Esophagus muscularis mucosa (tissue), 4 donors: ENCODE results near the gene TMEM141. TPM values are rescaled to one million over a fixed set of nuclear protein-coding genes. Genes with fewer than 3 reads are reported as not detected.
"Not testable (repeated sequence)": the region's sequence is repeated elsewhere in the genome, so short reads cannot be mapped to it uniquely, and the experiment has no call there.

Experiments
- DNase-seq: peaks from one replicate; pipeline ENCODE4 v3.0.0-alpha.2; 2017; ENCODE audit errors: extremely low spot score
- H3K27ac ChIP-seq, 4 donors: fragments of 200-600 bp; sonication (generic); replicated peaks in 1 of 4; 1 replicate in 3 of 4; 2 replicates in 1 of 4; pipeline ENCODE4 v1.5.1; 2016 to 2019; ENCODE audit warnings: mild to moderate bottlenecking in 1 of 4
- H3K27me3 ChIP-seq, 4 donors: fragments of 200-600 bp; sonication (generic); one replicate each; pipeline versions ENCODE4 v1.5.1 to v1.6.0; 2016 to 2019
- H3K36me3 ChIP-seq, 4 donors: fragments of 200-600 bp; sonication (generic); one replicate each; pipeline ENCODE4 v1.5.1; 2016 to 2019
- H3K4me1 ChIP-seq, 4 donors: fragments of 200-600 bp; sonication (generic); one replicate each; pipeline ENCODE4 v1.5.1; 2016 to 2019
- H3K4me3 ChIP-seq, 4 donors: fragments of 200-600 bp; sonication (generic); 1 replicate in 2 of 4; 2 replicates in 2 of 4; pipeline ENCODE4 v1.5.1; 2016 to 2019; ENCODE audit warnings: mild to moderate bottlenecking in 4 of 4, moderate library complexity in 1 of 4
- H3K9me3 ChIP-seq, 4 donors: fragments of 200-600 bp; sonication (generic); 1 replicate in 3 of 4; 2 replicates in 1 of 4; pipeline ENCODE4 v1.5.1; 2016 to 2019
- EP300 ChIP-seq: sonication (generic); formaldehyde crosslinking; IDR thresholded peaks from one replicate; pipeline ENCODE4 v1.6.1; 2017; ENCODE audit warnings: antibody characterized with exemption
- POLR2A ChIP-seq: fragments of 450-650 bp; IDR thresholded peaks from one replicate; pipeline ENCODE4 v1.6.1; 2017; ENCODE audit warnings: antibody characterized with exemption, moderate library complexity, mild to moderate bottlenecking, low read depth
- POLR2AphosphoS5 ChIP-seq, 2 donors: sonication (generic); formaldehyde crosslinking; IDR thresholded peaks; one replicate each; pipeline ENCODE4 v1.6.1; 2017; ENCODE audit warnings: antibody characterized with exemption in 2 of 2
- WGBS: methylation state at CpG from one replicate; pipeline ENCODE4 v1.1.5; 2018; 5-methylcytosine and 5-hydroxymethylcytosine counted together
- intact Hi-C: fragments of 100-400 bp; cut with DNase I; formaldehyde crosslinking; loops from one replicate; pipeline ENCODE4 v1.15.1; 2023
- total RNA-seq, 4 donors: library from RNA; depleted of rRNA; stranded (reverse); fragments of >200 nt; gene quantifications; one replicate each; pipeline versions ENCODE4 v1.1.0 to v1.2.1, GENCODE V29; 2016
- TF ChIP-seq, protein P1 (sequence below), 3 experiments: fragments of 200-600 bp in 2 of 3; fragments of 450-650 bp in 1 of 3; sonication (generic) in 2 of 3; IDR thresholded peaks; one replicate each; pipeline ENCODE4 v1.5.1; 2017 to 2019; ENCODE audit warnings: antibody characterized with exemption in 3 of 3, mild to moderate bottlenecking in 2 of 3, moderate library complexity in 1 of 3

Gene TMEM141
- total RNA-seq, 4 donors from 2014 or later: 27.9 to 48.7 (median 31.5) TPM

DNA sequence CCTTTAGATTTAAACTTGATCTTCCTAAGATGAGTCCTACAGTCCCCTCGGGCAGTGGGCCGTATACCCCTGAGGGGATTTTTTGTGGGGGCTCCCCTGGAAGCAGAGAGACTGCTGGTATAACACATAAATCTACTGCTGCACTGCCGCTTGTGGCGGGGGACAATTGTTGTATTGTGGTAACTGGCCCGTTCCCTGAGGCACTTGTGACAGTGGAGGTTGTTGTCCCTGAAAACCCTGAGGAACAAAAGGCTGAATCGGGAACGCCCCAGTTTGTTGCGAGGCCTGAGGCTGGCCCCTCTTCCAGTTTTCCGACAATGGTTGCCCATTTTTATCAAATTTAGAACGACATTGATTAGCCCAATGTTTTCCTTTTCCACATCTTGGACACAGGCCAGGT is 4.7 kb upstream of the TMEM141 start:
- no peak for DNase-seq
- TF ChIP-seq POLR2AphosphoS5 (IDR thresholded peaks at IDR 0.05): no peak
- TF ChIP-seq, protein P1, sequence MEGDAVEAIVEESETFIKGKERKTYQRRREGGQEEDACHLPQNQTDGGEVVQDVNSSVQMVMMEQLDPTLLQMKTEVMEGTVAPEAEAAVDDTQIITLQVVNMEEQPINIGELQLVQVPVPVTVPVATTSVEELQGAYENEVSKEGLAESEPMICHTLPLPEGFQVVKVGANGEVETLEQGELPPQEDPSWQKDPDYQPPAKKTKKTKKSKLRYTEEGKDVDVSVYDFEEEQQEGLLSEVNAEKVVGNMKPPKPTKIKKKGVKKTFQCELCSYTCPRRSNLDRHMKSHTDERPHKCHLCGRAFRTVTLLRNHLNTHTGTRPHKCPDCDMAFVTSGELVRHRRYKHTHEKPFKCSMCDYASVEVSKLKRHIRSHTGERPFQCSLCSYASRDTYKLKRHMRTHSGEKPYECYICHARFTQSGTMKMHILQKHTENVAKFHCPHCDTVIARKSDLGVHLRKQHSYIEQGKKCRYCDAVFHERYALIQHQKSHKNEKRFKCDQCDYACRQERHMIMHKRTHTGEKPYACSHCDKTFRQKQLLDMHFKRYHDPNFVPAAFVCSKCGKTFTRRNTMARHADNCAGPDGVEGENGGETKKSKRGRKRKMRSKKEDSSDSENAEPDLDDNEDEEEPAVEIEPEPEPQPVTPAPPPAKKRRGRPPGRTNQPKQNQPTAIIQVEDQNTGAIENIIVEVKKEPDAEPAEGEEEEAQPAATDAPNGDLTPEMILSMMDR (IDR thresholded peaks at IDR 0.05): no peak
- TF ChIP-seq EP300: no peak
- no peak for TF ChIP-seq POLR2A
- Histone ChIP-seq H3K4me1 (peaks cover 11 to 20% (median 19%) of the 10 kb centered on the region in 4 donors), H3K36me3 (no peaks in the 10 kb centered on the region), H3K9me3 (no peaks in the 10 kb centered on the region), H3K4me3 (no peak overlapping the region), H3K27me3 (no peaks in the 10 kb centered on the region), H3K27ac (no peak overlapping the region)
- intact Hi-C loops: loop anchor here (2.0 to 5.0 kb wide), 2 partner anchors 166 to 248 kb away; partner anchors contain the start of gene LCN12
- WGBS: 65% methylated on average over 10 of the region's 10 CpGs

DNA sequence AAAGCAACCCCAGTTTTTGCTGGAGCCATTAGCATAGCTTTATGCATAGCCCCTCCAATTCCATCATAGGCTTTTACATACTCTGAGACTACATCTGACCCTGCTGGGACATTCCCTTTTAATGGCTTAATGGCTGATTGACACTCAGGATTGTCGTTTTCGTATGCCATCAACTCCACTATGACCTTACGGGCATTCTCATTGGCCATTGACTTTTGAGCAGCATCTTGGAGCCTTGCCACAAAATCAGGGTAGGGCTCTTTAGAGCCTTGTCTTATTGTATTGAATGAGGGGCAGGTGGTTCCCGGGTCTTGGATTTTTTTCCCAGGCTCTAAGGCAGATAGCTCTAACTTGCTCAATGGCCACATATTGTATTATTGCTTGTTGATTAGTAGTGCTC is 4.2 kb upstream of the TMEM141 start:
- H3K9me3 ChIP-seq, H3K27me3 ChIP-seq, DNase-seq, H3K27ac ChIP-seq, H3K36me3 ChIP-seq, H3K4me3 ChIP-seq: not testable (repeated sequence)
- intact Hi-C loops: loop anchor here (2.0 to 5.0 kb wide), 2 partner anchors 165 to 248 kb away; partner anchors contain the start of gene LCN12
- peaks cover 15 to 26% (median 24%) of the 10 kb centered on the region in 4 donors for H3K4me1 ChIP-seq
- WGBS: 30% methylated on average over 4 of the region's 4 CpGs

DNA sequence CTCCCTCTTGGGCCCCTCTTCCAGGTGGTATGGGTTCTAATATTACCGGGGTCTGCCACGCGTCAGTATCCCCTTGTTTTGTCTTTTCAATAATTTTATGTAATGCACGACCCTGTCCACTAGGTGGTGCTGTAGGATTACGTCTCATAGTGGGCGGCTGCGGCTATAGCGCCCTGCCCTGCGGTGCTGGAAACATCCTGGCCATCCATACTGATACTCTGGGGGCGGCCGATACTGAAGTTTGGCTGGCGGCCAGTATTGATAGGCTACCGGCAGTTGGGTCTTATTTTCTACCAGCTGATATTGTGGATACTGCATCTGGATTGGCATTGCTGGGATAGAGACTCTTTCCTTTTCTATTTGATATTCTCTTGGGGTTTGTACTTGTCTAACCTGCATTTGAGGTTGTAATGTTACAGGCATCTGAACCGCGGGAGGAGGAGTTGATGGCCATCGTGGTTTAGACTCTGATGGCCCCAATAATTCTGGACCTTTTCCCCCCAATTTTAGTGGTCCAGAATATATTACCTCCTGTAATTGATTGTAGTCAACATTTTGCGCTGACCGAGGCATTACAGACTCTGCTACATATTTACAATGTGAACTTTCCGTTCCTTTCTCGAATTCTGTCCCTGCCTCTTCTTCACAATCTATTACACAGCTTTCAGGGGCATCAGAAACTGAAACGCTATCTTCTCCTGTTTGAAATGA is 3.3 kb upstream of the TMEM141 start:
- TF ChIP-seq, protein P1 (IDR thresholded peaks at IDR 0.05): peak; percentile 86 to 90 (median 88)
- TF ChIP-seq EP300: no peak
- H3K27me3 ChIP-seq: no peaks in the 10 kb centered on the region
- no peak overlapping the region for H3K27ac ChIP-seq
- H3K4me3 ChIP-seq: no peak overlapping the region
- H3K9me3 ChIP-seq: no peaks in the 10 kb centered on the region
- peaks cover 0 to 5% (median 4%) of the 10 kb centered on the region in 4 donors for H3K36me3 ChIP-seq
- no peak for DNase-seq
- WGBS: 25% methylated on average over 21 of the region's 21 CpGs
- H3K4me1 ChIP-seq: peaks cover 22 to 34% (median 32%) of the 10 kb centered on the region in 4 donors
- intact Hi-C loops: loop anchor here (2.0 to 5.0 kb wide), 2 partner anchors 164 to 247 kb away; partner anchors contain the start of gene LCN12

DNA sequence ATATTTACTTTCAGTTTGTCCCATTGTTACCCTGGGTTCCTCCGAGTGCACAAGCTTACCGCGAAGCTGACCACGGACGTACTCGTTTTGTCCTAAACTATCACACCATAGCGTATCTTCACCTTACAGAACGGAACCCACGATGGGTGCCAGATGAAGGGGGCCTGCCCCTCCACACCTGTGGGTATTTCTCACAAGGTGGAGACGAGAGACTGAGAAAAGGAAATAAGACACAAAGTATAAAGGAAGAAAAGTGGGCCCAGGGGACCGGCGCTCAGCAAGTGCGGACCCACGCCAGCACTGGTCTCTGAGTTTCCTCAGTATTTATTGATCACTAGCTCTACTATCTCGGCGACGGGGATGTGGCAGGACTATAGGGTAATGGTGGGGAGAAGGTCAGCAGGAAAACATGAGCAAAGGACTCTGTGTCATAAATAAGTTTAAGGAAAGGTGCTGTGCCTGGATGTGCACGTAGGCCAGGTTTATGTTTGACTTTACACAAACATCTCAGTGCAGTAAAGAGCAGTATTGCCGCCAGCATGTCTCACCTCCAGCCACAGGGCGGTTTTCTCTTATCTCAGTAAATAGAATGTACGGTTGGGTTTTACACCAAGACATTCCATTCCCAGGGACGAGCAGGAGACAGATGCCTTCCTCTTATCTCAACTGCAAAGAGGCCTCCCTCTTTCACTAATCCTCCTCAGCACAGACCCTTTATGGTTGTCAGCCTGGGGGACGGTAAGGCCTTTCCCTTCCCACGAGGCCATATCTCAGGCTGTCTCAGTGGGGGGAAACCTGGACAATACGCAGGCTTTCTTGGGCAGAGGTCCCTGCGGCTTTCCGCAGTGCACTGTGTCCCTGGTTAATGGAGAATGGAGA is 2.3 kb upstream of the TMEM141 start:
- H3K4me1 ChIP-seq: peaks cover 22 to 36% (median 33%) of the 10 kb centered on the region in 4 donors
- intact Hi-C loops: loop anchor here (5.0 kb wide), 1 partner anchor 163 kb away; the partner anchor contains the start of gene LCN12
- H3K27me3 ChIP-seq, DNase-seq, H3K27ac ChIP-seq, H3K4me3 ChIP-seq, H3K9me3 ChIP-seq: not testable (repeated sequence)
- 83% methylated on average over 27 of the region's 27 CpGs for WGBS
- H3K36me3 ChIP-seq: peaks cover 0 to 16% (median 11%) of the 10 kb centered on the region in 4 donors

DNA sequence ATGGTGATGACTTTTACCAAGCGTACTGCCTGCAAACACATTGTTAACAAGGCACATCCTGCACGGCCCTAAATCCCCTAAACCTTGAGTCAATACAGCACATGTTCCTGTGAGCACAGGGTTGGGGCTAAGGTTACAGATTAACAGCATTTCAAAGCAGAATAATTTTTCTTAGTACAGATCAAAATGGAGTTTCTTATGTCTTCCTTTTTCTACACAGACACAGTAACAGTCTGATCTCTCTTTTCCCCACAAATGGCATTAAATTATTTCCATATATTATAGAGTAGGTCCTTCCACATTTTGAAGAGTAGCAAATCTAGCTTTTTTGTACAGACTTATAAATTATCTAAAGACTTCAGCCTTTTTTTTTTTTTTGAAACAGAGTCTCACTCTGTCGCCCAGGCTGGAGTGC is 1.6 kb upstream of the TMEM141 start:
- 80% methylated on average over 3 of the region's 3 CpGs for WGBS
- Histone ChIP-seq H3K36me3 (peaks cover 0 to 22% (median 14%) of the 10 kb centered on the region in 4 donors), H3K4me3 (no peak overlapping the region), H3K4me1 (peaks cover 22 to 36% (median 33%) of the 10 kb centered on the region in 4 donors), H3K27ac (peak overlapping the region in 2 of 4 donors; percentile 93 to 94), H3K9me3 (no peaks in the 10 kb centered on the region), H3K27me3 (no peaks in the 10 kb centered on the region)
- TF ChIP-seq POLR2A (no peak), POLR2AphosphoS5 (IDR thresholded peaks at IDR 0.05) (no peak), EP300 (no peak)
- TF ChIP-seq, protein P1 (IDR thresholded peaks at IDR 0.05): no peak
- intact Hi-C loops: loop anchor here (5.0 kb wide), 1 partner anchor 163 kb away; the partner anchor contains the start of gene LCN12
- DNase-seq: no peak
